GM23248 (cell line): ENCODE measurements around the gene PPP6R2. TPM values are rescaled to one million over a fixed set of nuclear protein-coding genes. Genes with fewer than 3 reads are reported as not detected.
A peak's percentile ranks its signal among the peaks of the same experiment; 100 is the strongest.

Experiments
- DNase-seq: peaks from one replicate; pipeline ENCODE4 v3.0.0-alpha.2; 2015
- H2AFZ ChIP-seq: fragments of 200-600 bp; sonication (generic); 2 replicates; pipeline ENCODE4 v1.6.1; 2016; ENCODE audit warnings: antibody characterized with exemption
- H3F3A ChIP-seq: fragments of 200-600 bp; sonication (generic); 2 replicates; pipeline ENCODE4 v1.6.1; 2016; ENCODE audit warnings: mild to moderate bottlenecking, antibody characterized with exemption, mixed run types; ENCODE audit not compliant: insufficient read depth
- H3K27ac ChIP-seq: fragments of 200-600 bp; sonication (generic); 2 replicates; pipeline ENCODE4 v1.5.1; 2016; ENCODE audit warnings: mild to moderate bottlenecking
- H3K27me3 ChIP-seq: fragments of 200-600 bp; sonication (generic); replicated peaks from 2 replicates; pipeline ENCODE4 v1.6.1; 2016; ENCODE audit warnings: mild to moderate bottlenecking; ENCODE audit not compliant: insufficient read depth
- H3K36me3 ChIP-seq: fragments of 200-600 bp; sonication (generic); 2 replicates; pipeline ENCODE4 v1.6.1; 2016; ENCODE audit warnings: low read depth, mild to moderate bottlenecking
- H3K4me1 ChIP-seq: fragments of 200-600 bp; sonication (generic); 2 replicates; pipeline ENCODE4 v1.6.1; 2016; ENCODE audit warnings: mild to moderate bottlenecking; ENCODE audit not compliant: insufficient read depth
- H3K4me2 ChIP-seq: fragments of 200-600 bp; sonication (generic); one replicate; pipeline ENCODE4 v1.6.1; 2016; ENCODE audit warnings: mild to moderate bottlenecking; ENCODE audit not compliant: unreplicated experiment
- H3K4me3 ChIP-seq: fragments of 200-600 bp; sonication (generic); 2 replicates; pipeline ENCODE4 v1.5.1; 2016; ENCODE audit warnings: mild to moderate bottlenecking
- H3K79me2 ChIP-seq: fragments of 200-600 bp; sonication (generic); 2 replicates; pipeline ENCODE4 v1.6.1; 2016; ENCODE audit warnings: mild to moderate bottlenecking; ENCODE audit not compliant: insufficient read depth
- H3K9ac ChIP-seq: fragments of 200-600 bp; sonication (generic); 2 replicates; pipeline ENCODE4 v1.6.1; 2016; ENCODE audit warnings: mild to moderate bottlenecking
- H3K9me2 ChIP-seq: fragments of 200-600 bp; sonication (generic); 2 replicates; pipeline ENCODE4 v1.6.1; 2016; ENCODE audit warnings: mixed run types, mild to moderate bottlenecking, moderate library complexity; ENCODE audit not compliant: insufficient read depth
- H3K9me3 ChIP-seq: fragments of 200-600 bp; sonication (generic); one replicate; pipeline ENCODE4 v1.6.1; 2017; ENCODE audit warnings: low read depth
- H4K20me1 ChIP-seq: fragments of 200-600 bp; sonication (generic); 2 replicates; pipeline ENCODE4 v1.6.0; 2016; ENCODE audit not compliant: insufficient read depth
- EZH2 ChIP-seq: fragments of 200-600 bp; sonication (generic); IDR thresholded peaks from 2 replicates; pipeline ENCODE4 v1.6.1; 2018; ENCODE audit warnings: antibody characterized with exemption, mild to moderate bottlenecking; ENCODE audit not compliant: insufficient read depth, poor library complexity, severe bottlenecking
- EZH2phosphoT487 ChIP-seq: fragments of 200-600 bp; sonication (generic); IDR thresholded peaks from 2 replicates; pipeline ENCODE4 v1.6.1; 2018; ENCODE audit warnings: antibody characterized with exemption, moderate library complexity, mild to moderate bottlenecking, low read depth; ENCODE audit not compliant: insufficient read depth
- WGBS, 2 experiments: methylation state at CpG; one replicate each; pipeline ENCODE4 v1.1.6; 2015 to 2017; ENCODE audit warnings: low lambda C conversion rate in 2 of 2, low coverage in 1 of 2; ENCODE audit errors: missing lambda C conversion rate in 2 of 2; 5-methylcytosine and 5-hydroxymethylcytosine counted together
- in situ Hi-C: fragments of 300-500 bp; cut with MboI; formaldehyde crosslinking; loops from 2 replicates; pipeline ENCODE4 v1.15.0; 2020
- polyA plus RNA-seq: library from polyadenylated mRNA; unstranded; fragments of >200 nt; fragmentation: Nextera tagmentation; extraction: Ambion mirVana; gene quantifications from 2 replicates; pipeline ENCODE4 v1.2.1, GENCODE V29; 2016
- total RNA-seq: library from RNA; depleted of rRNA; stranded (reverse); fragments of >200 nt; shearing (Covaris generic); gene quantifications from 2 replicates; pipeline ENCODE4 v1.2.3, GENCODE V29; 2014

The PPP6R2 gene
- total and polyA plus RNA-seq, 2 experiments from 2014 or later: 22.2 to 58.4 TPM

GRCh38 chr22:50305393-50305922 lies 37.7 kb upstream of the PPP6R2 start:
- Histone ChIP-seq H3K9me3 (no peaks in the 10 kb centered on the region), H3F3A (peaks cover 12% of the 10 kb centered on the region), H3K9me2 (no peaks in the 10 kb centered on the region), H3K9ac (peak overlapping the region; percentile 94), H3K4me2 (peak overlapping the region; percentile 92), H3K27me3 (no peaks in the 10 kb centered on the region), H3K4me3 (peak overlapping the region; percentile 92), H3K79me2 (peaks cover 65% of the 10 kb centered on the region), H4K20me1 (no peaks in the 10 kb centered on the region), H3K4me1 (peaks cover 54% of the 10 kb centered on the region), H2AFZ (no peak overlapping the region), H3K36me3 (no peaks in the 10 kb centered on the region), H3K27ac (peak overlapping the region; percentile 89)
- 54 to 56% methylated on average over 13 to 14 of the region's 14 CpGs for whole genome bisulfite sequencing, 2 experiments
- DNase-seq: no peak
- in situ Hi-C loops: no loop called here
- TF ChIP-seq EZH2 (no peak), EZH2phosphoT487 (no peak)

GRCh38 chr22:50305923-50306566 lies 37.1 kb upstream of the PPP6R2 start:
- no peak overlapping the region for H2AFZ ChIP-seq
- peaks cover 12% of the 10 kb centered on the region for H3F3A ChIP-seq
- TF ChIP-seq EZH2: no peak
- TF ChIP-seq EZH2phosphoT487: no peak
- peak overlapping the region; percentile 94 for H3K9ac ChIP-seq
- peak overlapping the region; percentile 89 for H3K27ac ChIP-seq
- H3K36me3 ChIP-seq: no peaks in the 10 kb centered on the region
- peaks cover 54% of the 10 kb centered on the region for H3K4me1 ChIP-seq
- H3K4me2 ChIP-seq: peak overlapping the region; percentile 92
- H4K20me1 ChIP-seq: no peaks in the 10 kb centered on the region
- in situ Hi-C loops: no loop called here
- 1 to 2% methylated on average over 18 to 20 of the region's 21 CpGs for WGBS, 2 experiments
- H3K9me2 ChIP-seq: no peaks in the 10 kb centered on the region
- peaks cover 59% of the 10 kb centered on the region for H3K79me2 ChIP-seq
- no peaks in the 10 kb centered on the region for H3K27me3 ChIP-seq
- peak overlapping the region; percentile 92 for H3K4me3 ChIP-seq
- peak; percentile 98 for DNase-seq
- H3K9me3 ChIP-seq: no peaks in the 10 kb centered on the region

GRCh38 chr22:50306753-50307749 lies 36.1 kb upstream of the PPP6R2 start, which contains the start of gene PLXNB2:
PLXNB2 (minus strand) TSS chr22:50307646; CDS start chr22:50290584, 17,062 bp downstream.
- H3K36me3 ChIP-seq: no peaks in the 10 kb centered on the region
- H3K9me3 ChIP-seq: no peaks in the 10 kb centered on the region
- no peak within 1 kb of the TSS for H2AFZ ChIP-seq
- H3K27ac ChIP-seq: peak within 1 kb of the TSS; percentile 89
- in situ Hi-C loops: no loop called here
- H3K4me1 ChIP-seq: peaks cover 45% of the 10 kb centered on the region
- TF ChIP-seq EZH2phosphoT487 (no peak), EZH2 (no peak)
- H3K9me2 ChIP-seq: no peaks in the 10 kb centered on the region
- H3K4me3 ChIP-seq: peak within 1 kb of the TSS; percentile 92
- H3K79me2 ChIP-seq: peaks cover 49% of the 10 kb centered on the region
- no peaks in the 10 kb centered on the region for H3K27me3 ChIP-seq
- 1 to 4% methylated on average over 42 to 43 of the region's 105 CpGs for WGBS, 2 experiments
- H3K9ac ChIP-seq: peak within 1 kb of the TSS; percentile 94
- H3F3A ChIP-seq: peaks cover 12% of the 10 kb centered on the region
- H4K20me1 ChIP-seq: no peaks in the 10 kb centered on the region
- DNase-seq: peak; percentile 88
- peak within 1 kb of the TSS; percentile 92 for H3K4me2 ChIP-seq

GRCh38 chr22:50307890-50308596 lies 35.1 kb upstream of the PPP6R2 start:
- no peaks in the 10 kb centered on the region for H4K20me1 ChIP-seq
- H3K4me2 ChIP-seq: no peak overlapping the region
- WGBS, 2 experiments: 52 to 63% methylated on average over 12 to 18 of the region's 19 CpGs
- no peak overlapping the region for H3K9ac ChIP-seq
- no peak for TF ChIP-seq EZH2
- no peak for TF ChIP-seq EZH2phosphoT487
- peaks cover 36% of the 10 kb centered on the region for H3K4me1 ChIP-seq
- peak; percentile 33 for DNase-seq
- no peak overlapping the region for H3K4me3 ChIP-seq
- H3K27ac ChIP-seq: peak overlapping the region; percentile 42; the same call in 1 of the 2 replicates
- no peak overlapping the region for H2AFZ ChIP-seq
- peaks cover 39% of the 10 kb centered on the region for H3K79me2 ChIP-seq
- H3K27me3 ChIP-seq: no peaks in the 10 kb centered on the region
- no peaks in the 10 kb centered on the region for H3K9me3 ChIP-seq
- peaks cover 12% of the 10 kb centered on the region for H3F3A ChIP-seq
- no peaks in the 10 kb centered on the region for H3K9me2 ChIP-seq
- H3K36me3 ChIP-seq: no peaks in the 10 kb centered on the region
- in situ Hi-C loops: no loop called here
